ENCODE measurements around the gene FCRLB.

FCRLB gene

DNA sequence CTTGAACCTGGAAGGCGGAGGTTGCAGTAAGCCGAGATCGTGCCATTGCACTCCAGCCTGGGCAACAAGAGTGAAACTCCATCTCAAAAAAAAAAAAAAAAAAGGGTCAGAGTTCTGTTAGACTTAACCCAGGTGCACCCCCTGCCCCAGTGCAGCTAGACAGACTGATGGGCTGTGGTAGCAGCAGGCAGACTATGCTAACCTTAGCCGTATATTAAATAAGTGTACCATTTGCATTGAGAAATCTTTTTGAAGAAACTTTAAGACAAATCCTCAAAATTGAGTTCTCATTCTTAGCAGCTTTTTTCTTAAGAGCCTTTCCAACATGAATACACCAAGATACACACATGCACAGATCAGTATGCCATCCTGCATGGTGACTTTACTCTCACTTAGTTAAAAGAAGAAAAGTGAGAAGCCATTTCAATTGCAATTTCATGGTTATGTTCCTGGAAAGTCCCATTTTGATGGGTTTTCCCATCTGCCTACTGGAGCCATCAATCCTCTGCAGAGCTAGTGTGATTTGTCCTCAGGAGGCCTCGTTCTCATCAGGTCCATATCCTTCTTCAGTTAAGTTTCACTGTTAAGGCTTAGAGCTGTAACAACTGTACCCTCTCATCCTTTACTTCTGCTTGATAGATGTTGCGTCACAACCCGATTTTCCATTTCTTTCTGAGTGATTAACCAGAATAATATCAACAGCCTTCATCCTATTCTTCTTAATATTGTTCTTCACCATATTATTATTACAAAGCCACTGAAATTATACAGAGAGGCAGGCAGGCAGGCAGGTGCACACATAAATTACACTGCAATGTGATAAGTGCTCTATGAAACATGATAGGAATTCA lies 7.3 kb downstream of the FCRLB start:
- no peaks in the 10 kb centered on the region for H3K79me2 ChIP-seq (ENCODE audit: insufficient read depth, low read length)
- ATAC-seq (ENCODE audit: insufficient read depth, low read depth) = no peak

DNA sequence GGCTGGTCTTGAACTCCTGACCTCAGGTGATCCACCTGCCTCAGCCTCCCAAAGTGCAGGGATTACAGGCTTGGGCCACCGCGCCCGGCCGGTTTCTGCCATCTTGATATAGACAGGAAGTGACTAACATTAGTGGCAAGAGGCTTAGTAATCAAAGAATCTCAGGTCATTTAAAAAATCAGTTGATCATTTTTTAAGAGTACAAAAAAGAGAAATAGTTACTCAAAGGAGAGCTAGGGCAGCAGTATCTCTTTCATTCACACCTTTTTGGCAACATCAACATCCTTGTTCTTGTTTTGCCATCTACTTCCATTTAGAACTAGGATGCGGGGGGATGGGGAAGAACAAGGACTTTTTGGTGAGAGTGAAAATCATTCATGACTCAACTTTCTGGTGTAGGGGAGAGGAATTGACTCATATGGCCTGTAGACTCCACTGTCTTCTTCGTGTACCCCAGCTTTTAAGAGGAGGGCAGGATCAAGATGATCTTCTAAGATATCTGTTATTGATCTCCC lies 8.8 kb downstream of the FCRLB start:
- Histone ChIP-seq H3K27ac (ENCODE audit: low read length) (no peak overlapping the region), H3K9me3 (ENCODE audit: insufficient read depth, low read length, severe bottlenecking) (no peaks in the 10 kb centered on the region), H2AFZ (ENCODE audit: low read depth, low read length) (no peak overlapping the region), H3K36me3 (ENCODE audit: insufficient read depth, low read length) (no peaks in the 10 kb centered on the region), H4K20me1 (ENCODE audit: insufficient read depth, low read length) (no peaks in the 10 kb centered on the region), H3K4me3 (ENCODE audit: low read depth in 1 of 2, low read length in 2 of 2) (no peak overlapping the region), H3K4me1 (ENCODE audit: insufficient read depth, low read length) (peaks cover 31% of the 10 kb centered on the region), H3K27me3 (ENCODE audit: insufficient read depth, low read length, poor library complexity) (peaks cover 59% of the 10 kb centered on the region), H3K79me2 (ENCODE audit: insufficient read depth, low read length) (no peaks in the 10 kb centered on the region), H3K9ac (ENCODE audit: low read depth, low read length) (no peak overlapping the region), H3K4me2 (ENCODE audit: insufficient read depth, low read length) (no peak overlapping the region)
- TF ChIP-seq EZH2 (IDR thresholded peaks at IDR 0.05; ENCODE audit: borderline replicate concordance, low read depth, low read length, severe bottlenecking) (no peak), CTCF (IDR thresholded peaks at IDR 0.05; ENCODE audit: borderline replicate concordance, extremely low read depth, low read length, poor library complexity, severe bottlenecking) (no peak)
- ATAC-seq (ENCODE audit: insufficient read depth, low read depth) (no peak), DNase-seq (no peak)

More for the DNA sequence above, 7.3 kb downstream of the FCRLB start:
- H3K36me3 ChIP-seq (ENCODE audit: insufficient read depth, low read length) = no peaks in the 10 kb centered on the region
- TF ChIP-seq EZH2 (IDR thresholded peaks at IDR 0.05; ENCODE audit: borderline replicate concordance, low read depth, low read length, severe bottlenecking) = peak; percentile 24
- no peak for TF ChIP-seq CTCF (IDR thresholded peaks at IDR 0.05; ENCODE audit: borderline replicate concordance, extremely low read depth, low read length, poor library complexity, severe bottlenecking)
- H3K9me3 ChIP-seq (ENCODE audit: insufficient read depth, low read length, severe bottlenecking) = no peaks in the 10 kb centered on the region
- H3K4me1 ChIP-seq (ENCODE audit: insufficient read depth, low read length) = peaks cover 31% of the 10 kb centered on the region
- no peak for DNase-seq
- H3K9ac ChIP-seq (ENCODE audit: low read depth, low read length) = no peak overlapping the region
- no peak overlapping the region for H3K4me2 ChIP-seq (ENCODE audit: insufficient read depth, low read length)
- no peak overlapping the region for H3K4me3 ChIP-seq (ENCODE audit: low read depth in 1 of 2, low read length in 2 of 2)
- no peak overlapping the region for H3K27ac ChIP-seq (ENCODE audit: low read length)
- no peak overlapping the region for H2AFZ ChIP-seq (ENCODE audit: low read depth, low read length)
- H3K27me3 ChIP-seq (ENCODE audit: insufficient read depth, low read length, poor library complexity) = peaks cover 63% of the 10 kb centered on the region
- H4K20me1 ChIP-seq (ENCODE audit: insufficient read depth, low read length) = no peaks in the 10 kb centered on the region

DNA sequence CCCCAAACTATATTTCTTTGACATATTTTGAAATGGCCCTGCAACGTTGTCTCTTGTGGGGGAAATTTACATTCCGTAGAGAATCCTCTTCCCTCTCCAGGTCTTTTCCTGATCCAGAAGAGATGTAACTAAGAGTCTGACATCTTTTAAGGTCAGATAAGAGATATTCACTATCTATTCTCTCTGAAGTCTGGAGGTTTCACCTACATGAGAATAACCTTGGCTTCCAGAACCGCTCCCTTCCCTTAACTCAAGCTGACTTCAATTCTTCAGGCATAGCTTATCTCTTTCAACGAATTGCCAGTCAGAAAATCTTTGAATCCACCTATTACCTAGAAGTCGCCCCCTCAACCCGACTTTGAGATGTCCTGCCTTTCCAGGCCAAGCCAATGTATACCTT lies 9.9 kb downstream of the FCRLB start:
- DNase-seq (no peak), ATAC-seq (ENCODE audit: insufficient read depth, low read depth) (no peak)
- Histone ChIP-seq H3K36me3 (ENCODE audit: insufficient read depth, low read length) (no peaks in the 10 kb centered on the region), H4K20me1 (ENCODE audit: insufficient read depth, low read length) (no peaks in the 10 kb centered on the region), H3K27me3 (ENCODE audit: insufficient read depth, low read length, poor library complexity) (peaks cover 59% of the 10 kb centered on the region), H3K4me1 (ENCODE audit: insufficient read depth, low read length) (peaks cover 24% of the 10 kb centered on the region), H3K4me2 (ENCODE audit: insufficient read depth, low read length) (no peak overlapping the region), H3K9ac (ENCODE audit: low read depth, low read length) (no peak overlapping the region), H3K79me2 (ENCODE audit: insufficient read depth, low read length) (no peaks in the 10 kb centered on the region), H2AFZ (ENCODE audit: low read depth, low read length) (no peak overlapping the region), H3K9me3 (ENCODE audit: insufficient read depth, low read length, severe bottlenecking) (no peaks in the 10 kb centered on the region), H3K4me3 (ENCODE audit: low read depth in 1 of 2, low read length in 2 of 2) (no peak overlapping the region), H3K27ac (ENCODE audit: low read length) (no peak overlapping the region)
- TF ChIP-seq CTCF (IDR thresholded peaks at IDR 0.05; ENCODE audit: borderline replicate concordance, extremely low read depth, low read length, poor library complexity, severe bottlenecking) (no peak), EZH2 (IDR thresholded peaks at IDR 0.05; ENCODE audit: borderline replicate concordance, low read depth, low read length, severe bottlenecking) (no peak)
